ENCODE results near the gene COMMD6.
A peak's percentile ranks its signal among the peaks of the same experiment; 100 is the strongest.

The COMMD6 gene

DNA sequence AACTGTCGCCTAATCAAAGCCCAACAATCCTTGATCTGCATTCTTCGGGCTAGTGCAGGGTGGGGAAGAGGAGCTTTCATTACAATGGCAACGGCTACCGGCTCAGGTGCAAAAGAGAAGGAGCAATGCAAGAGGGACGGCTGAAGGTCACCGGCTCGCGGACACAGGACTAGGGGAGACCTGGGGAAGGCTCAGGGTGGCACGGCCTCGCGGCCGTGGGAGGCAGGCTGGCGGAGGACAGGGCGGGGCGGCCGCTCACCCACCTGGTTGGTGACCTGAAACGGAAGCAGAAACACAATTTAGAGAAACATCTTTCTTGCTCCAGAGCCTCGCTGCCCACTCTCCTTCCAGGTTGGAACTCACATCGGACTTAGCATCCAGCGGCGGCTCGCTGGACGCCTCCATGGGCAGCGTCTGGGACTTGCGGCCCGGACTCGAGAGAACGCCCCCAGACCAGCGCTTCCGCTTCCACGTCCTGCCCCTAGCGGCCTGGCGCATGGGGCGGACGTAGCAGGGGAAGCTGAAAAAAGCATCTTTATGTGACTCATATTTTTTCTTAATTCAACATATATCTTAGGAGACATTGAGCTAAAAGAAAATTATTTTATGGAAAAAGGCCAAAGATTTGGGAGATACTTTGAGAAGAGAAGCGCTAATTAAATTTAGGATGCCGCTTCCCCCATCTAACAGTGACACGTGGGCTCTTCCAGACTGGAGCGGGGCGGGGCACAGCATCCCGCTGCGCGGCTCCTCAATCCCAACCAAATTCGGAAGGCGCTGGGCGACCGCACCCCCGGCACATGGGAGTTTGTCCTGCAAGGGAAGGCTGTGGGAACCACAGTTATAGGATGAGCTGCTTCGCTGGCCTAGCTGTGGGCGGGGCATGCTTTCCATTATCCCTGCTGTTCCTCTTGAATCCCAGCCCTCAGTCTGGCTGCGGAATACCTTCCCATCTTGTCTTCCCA, at the start of gene COMMD6:
Gene COMMD6, minus strand, starts transcription at position 441 of the 965 bp plus-strand sequence. Its CDS starts 36 bp downstream, at position 405.
- H2AFZ ChIP-seq (ENCODE audit: low read length) = peak within 1 kb of the TSS; percentile 97
- H3K4me3 ChIP-seq (ENCODE audit: low read length, poor library complexity, severe bottlenecking) = peak within 1 kb of the TSS; percentile 92
- no peaks in the 10 kb centered on the region for H3K27me3 ChIP-seq (ENCODE audit: insufficient read depth, low read length, poor library complexity, severe bottlenecking)
- peaks cover 31% of the 10 kb centered on the region for H4K20me1 ChIP-seq (ENCODE audit: insufficient read depth, low read length, poor library complexity, severe bottlenecking)
- H3K9ac ChIP-seq (ENCODE audit: low read depth, low read length, poor library complexity, severe bottlenecking) = peak within 1 kb of the TSS; percentile 80
- H3K4me1 ChIP-seq (ENCODE audit: insufficient read depth, low read length, poor library complexity, severe bottlenecking) = peaks cover 28% of the 10 kb centered on the region
- H3K79me2 ChIP-seq (ENCODE audit: insufficient read depth, low read length) = peaks cover 38% of the 10 kb centered on the region
- H3K36me3 ChIP-seq (ENCODE audit: insufficient read depth, low read length) = no peaks in the 10 kb centered on the region
- TF ChIP-seq EZH2phosphoT487 (IDR thresholded peaks at IDR 0.05; ENCODE audit: borderline replicate concordance) = no peak
- TF ChIP-seq, protein P1, sequence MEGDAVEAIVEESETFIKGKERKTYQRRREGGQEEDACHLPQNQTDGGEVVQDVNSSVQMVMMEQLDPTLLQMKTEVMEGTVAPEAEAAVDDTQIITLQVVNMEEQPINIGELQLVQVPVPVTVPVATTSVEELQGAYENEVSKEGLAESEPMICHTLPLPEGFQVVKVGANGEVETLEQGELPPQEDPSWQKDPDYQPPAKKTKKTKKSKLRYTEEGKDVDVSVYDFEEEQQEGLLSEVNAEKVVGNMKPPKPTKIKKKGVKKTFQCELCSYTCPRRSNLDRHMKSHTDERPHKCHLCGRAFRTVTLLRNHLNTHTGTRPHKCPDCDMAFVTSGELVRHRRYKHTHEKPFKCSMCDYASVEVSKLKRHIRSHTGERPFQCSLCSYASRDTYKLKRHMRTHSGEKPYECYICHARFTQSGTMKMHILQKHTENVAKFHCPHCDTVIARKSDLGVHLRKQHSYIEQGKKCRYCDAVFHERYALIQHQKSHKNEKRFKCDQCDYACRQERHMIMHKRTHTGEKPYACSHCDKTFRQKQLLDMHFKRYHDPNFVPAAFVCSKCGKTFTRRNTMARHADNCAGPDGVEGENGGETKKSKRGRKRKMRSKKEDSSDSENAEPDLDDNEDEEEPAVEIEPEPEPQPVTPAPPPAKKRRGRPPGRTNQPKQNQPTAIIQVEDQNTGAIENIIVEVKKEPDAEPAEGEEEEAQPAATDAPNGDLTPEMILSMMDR (conservative IDR thresholded peaks at IDR 0.05; ENCODE audit: low read length) = 0 out of 2 replicates have a peak, but pooled peaks have one; percentile 13
- peak within 1 kb of the TSS; percentile 87 for H3K4me2 ChIP-seq (ENCODE audit: low read depth, low read length, poor library complexity, severe bottlenecking)
- H3K9me3 ChIP-seq (ENCODE audit: insufficient read depth, low read depth, low read length) = no peaks in the 10 kb centered on the region
- H3F3A ChIP-seq (ENCODE audit: low read depth) = no peaks in the 10 kb centered on the region
- no peaks in the 10 kb centered on the region for H3K9me2 ChIP-seq (replicated peaks; ENCODE audit: low read depth, low read length)

DNA sequence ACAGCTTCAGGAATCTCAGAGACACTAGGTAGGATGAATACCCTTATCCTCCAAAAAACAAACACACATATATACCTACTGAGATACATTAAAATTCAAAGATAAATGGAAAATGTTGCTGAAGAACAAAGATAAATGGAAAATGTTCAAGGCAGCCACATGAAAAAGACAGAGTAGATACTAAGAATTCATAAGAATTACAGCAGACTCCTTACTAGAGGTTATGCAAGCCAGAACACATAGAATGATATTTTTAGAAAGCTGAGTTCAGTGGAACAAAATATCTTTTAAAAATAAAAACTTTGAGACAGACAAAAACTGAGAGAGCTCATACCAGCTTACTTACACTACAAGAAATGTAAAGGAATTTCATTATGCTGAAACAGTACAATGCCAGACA, 47.5 kb upstream of the COMMD6 start:
- H3K4me2 ChIP-seq (ENCODE audit: low read depth, low read length, poor library complexity, severe bottlenecking) = no peak overlapping the region
- no peaks in the 10 kb centered on the region for H3F3A ChIP-seq (ENCODE audit: low read depth)
- no peaks in the 10 kb centered on the region for H4K20me1 ChIP-seq (ENCODE audit: insufficient read depth, low read length, poor library complexity, severe bottlenecking)
- peaks cover 38% of the 10 kb centered on the region for H3K36me3 ChIP-seq (ENCODE audit: insufficient read depth, low read length)
- TF ChIP-seq, protein P1 (conservative IDR thresholded peaks at IDR 0.05; ENCODE audit: low read length) = no peak
- TF ChIP-seq EZH2phosphoT487 (IDR thresholded peaks at IDR 0.05; ENCODE audit: borderline replicate concordance) = no peak
- H3K4me3 ChIP-seq (ENCODE audit: low read length, poor library complexity, severe bottlenecking) = no peak overlapping the region
- no peak overlapping the region for H3K9ac ChIP-seq (ENCODE audit: low read depth, low read length, poor library complexity, severe bottlenecking)
- no peaks in the 10 kb centered on the region for H3K9me2 ChIP-seq (replicated peaks; ENCODE audit: low read depth, low read length)
- H2AFZ ChIP-seq (ENCODE audit: low read length) = no peak overlapping the region
- peaks cover 4% of the 10 kb centered on the region; the same call in 1 of the 2 replicates for H3K79me2 ChIP-seq (ENCODE audit: insufficient read depth, low read length)
- H3K4me1 ChIP-seq (ENCODE audit: insufficient read depth, low read length, poor library complexity, severe bottlenecking) = no peaks in the 10 kb centered on the region
- H3K9me3 ChIP-seq (ENCODE audit: insufficient read depth, low read depth, low read length) = peaks cover 19% of the 10 kb centered on the region; the same call in 1 of the 2 replicates
- no peaks in the 10 kb centered on the region for H3K27me3 ChIP-seq (ENCODE audit: insufficient read depth, low read length, poor library complexity, severe bottlenecking)

DNA sequence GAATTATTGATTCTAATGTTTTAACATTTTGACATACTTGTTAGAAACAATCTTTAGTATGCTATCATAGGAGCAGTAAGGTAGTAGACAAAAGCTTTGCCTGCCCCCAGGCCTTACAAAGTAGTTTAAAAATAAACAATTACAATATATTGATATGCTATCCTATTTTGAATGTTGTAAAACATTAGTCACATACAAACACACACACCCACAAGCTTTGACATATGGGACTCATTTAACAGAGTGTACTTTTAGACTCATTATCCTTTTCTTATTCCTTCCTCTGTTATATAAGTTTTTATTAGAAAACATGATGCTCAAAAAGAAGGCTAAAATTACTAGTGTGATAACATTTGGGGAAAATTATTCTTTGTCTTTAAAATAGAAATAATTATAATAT, 45.5 kb upstream of the COMMD6 start:
- Histone ChIP-seq H3K9ac (ENCODE audit: low read depth, low read length, poor library complexity, severe bottlenecking) (no peak overlapping the region), H3K79me2 (ENCODE audit: insufficient read depth, low read length) (peaks cover 4% of the 10 kb centered on the region; the same call in 1 of the 2 replicates), H3K27me3 (ENCODE audit: insufficient read depth, low read length, poor library complexity, severe bottlenecking) (no peaks in the 10 kb centered on the region), H3K9me3 (ENCODE audit: insufficient read depth, low read depth, low read length) (peaks cover 19% of the 10 kb centered on the region; the same call in 1 of the 2 replicates), H3K4me1 (ENCODE audit: insufficient read depth, low read length, poor library complexity, severe bottlenecking) (peaks cover 3% of the 10 kb centered on the region), H2AFZ (ENCODE audit: low read length) (no peak overlapping the region), H3F3A (ENCODE audit: low read depth) (no peaks in the 10 kb centered on the region), H3K4me3 (ENCODE audit: low read length, poor library complexity, severe bottlenecking) (no peak overlapping the region), H3K9me2 (replicated peaks; ENCODE audit: low read depth, low read length) (no peaks in the 10 kb centered on the region), H3K4me2 (ENCODE audit: low read depth, low read length, poor library complexity, severe bottlenecking) (no peak overlapping the region), H4K20me1 (ENCODE audit: insufficient read depth, low read length, poor library complexity, severe bottlenecking) (no peaks in the 10 kb centered on the region), H3K36me3 (ENCODE audit: insufficient read depth, low read length) (peaks cover 29% of the 10 kb centered on the region)
- no peak for TF ChIP-seq EZH2phosphoT487 (IDR thresholded peaks at IDR 0.05; ENCODE audit: borderline replicate concordance)
- TF ChIP-seq, protein P1 (conservative IDR thresholded peaks at IDR 0.05; ENCODE audit: low read length) = no peak

Data from Loucy (cell line).